VCaP (cell line): ENCODE results near the gene TMTC2.
"Not testable (repeated sequence)": the region's sequence is repeated elsewhere in the genome, so short reads cannot be mapped to it uniquely, and the experiment has no call there.

ENCODE experiments used
- H3K27ac ChIP-seq: fragments of 450-650 bp; 2 replicates; pipeline ENCODE4 v1.5.1; 2017
- TF ChIP-seq, protein P1 (sequence below): fragments of 450-650 bp; conservative IDR thresholded peaks from 2 replicates; pipeline ENCODE4 v1.5.1; 2017; ENCODE audit warnings: mild to moderate bottlenecking, moderate library complexity

The TMTC2 gene

DNA sequence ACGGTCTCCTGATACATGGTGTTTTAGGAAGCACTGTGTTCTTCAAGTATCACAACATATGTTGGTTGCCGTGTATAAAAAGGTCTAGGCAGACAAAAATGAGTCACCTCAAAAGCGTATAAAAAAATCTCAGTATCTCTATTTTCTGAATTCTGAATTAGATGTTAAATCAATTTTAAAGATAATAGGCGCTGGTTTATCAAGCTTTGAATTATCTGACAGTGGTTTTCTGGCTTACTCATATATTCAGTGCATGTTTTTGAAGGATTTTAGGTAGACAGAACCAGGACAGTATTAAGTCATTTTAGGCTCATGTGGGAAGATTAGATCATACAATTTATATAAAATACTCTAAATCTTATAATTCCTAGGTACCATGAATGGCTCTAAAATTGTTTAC is 110.8 kb downstream of the TMTC2 start:
- H3K27ac ChIP-seq = no peak overlapping the region
- TF ChIP-seq, protein P1, sequence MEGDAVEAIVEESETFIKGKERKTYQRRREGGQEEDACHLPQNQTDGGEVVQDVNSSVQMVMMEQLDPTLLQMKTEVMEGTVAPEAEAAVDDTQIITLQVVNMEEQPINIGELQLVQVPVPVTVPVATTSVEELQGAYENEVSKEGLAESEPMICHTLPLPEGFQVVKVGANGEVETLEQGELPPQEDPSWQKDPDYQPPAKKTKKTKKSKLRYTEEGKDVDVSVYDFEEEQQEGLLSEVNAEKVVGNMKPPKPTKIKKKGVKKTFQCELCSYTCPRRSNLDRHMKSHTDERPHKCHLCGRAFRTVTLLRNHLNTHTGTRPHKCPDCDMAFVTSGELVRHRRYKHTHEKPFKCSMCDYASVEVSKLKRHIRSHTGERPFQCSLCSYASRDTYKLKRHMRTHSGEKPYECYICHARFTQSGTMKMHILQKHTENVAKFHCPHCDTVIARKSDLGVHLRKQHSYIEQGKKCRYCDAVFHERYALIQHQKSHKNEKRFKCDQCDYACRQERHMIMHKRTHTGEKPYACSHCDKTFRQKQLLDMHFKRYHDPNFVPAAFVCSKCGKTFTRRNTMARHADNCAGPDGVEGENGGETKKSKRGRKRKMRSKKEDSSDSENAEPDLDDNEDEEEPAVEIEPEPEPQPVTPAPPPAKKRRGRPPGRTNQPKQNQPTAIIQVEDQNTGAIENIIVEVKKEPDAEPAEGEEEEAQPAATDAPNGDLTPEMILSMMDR = no peak

DNA sequence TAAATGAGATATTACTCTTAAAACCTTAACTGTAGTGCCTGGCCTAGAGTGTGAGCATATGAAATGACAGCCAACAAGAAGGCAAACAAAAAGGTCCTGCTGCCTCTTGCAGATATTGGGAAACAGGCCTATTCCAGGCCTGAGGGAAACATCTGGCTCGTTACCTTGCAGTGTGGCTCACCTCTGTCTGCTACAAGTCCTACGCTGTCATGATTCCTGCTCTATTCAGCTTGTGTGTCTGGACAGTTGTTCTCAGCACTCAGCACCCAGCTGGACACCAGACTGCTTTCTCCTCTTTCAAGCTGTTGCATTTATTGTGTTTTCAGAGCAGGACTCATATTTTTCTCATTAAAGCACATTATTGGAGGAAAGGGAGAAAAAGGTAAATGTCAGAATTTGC is 113.5 kb downstream of the TMTC2 start:
- no peak overlapping the region for H3K27ac ChIP-seq
- TF ChIP-seq, protein P1 = no peak

DNA sequence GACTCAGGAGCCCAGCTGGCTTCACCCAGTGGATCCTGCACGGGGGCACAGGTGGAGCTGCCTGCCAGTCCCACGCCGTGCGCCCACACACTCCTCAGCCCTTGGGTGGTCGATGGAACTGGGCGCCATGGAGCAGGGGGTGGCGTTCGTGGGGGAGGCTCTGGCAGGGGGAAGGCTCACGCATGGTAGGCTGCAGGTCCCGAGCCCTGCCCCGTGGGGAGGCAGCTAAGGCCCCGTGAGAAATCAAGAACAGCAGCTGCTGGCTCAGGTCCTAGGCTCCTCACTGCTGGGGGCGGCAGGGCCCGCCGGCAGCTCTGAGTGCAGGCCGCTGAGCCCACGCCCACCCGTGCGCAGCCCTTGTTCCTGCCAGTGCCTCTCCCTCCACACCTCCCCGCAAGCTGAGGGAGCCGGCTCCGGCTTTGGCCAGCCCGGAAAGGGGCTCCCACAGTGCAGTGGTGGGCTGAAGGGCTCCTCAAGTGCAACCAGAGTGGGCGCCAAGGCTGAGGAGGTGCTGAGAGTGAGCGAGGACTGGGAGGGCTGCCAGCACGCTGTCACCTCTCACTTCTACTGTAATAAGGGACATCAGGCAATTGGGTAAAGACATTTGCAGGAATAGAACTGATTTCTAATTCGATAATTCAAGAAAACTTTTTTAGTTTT is 115.4 kb downstream of the TMTC2 start:
- H3K27ac ChIP-seq = no peak overlapping the region
- TF ChIP-seq, protein P1 = no peak

DNA sequence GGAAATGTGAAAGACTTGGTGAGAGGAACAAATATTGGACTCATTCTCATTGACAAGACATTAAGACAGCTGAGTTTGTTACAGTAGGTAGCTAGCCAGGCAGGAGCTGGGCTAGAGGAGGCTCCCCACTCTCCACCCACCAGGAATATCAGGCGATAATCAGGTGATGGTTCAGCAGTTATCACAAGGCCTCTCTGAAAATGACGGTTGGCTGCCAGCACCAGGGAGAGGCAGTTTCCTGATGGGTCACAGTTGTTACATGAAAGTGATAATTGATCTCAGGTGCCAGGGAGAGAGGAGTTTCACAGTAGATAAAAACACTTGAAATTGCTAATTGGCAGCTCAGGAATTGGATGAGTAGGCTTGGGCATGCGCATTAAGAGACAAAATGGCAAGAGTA is 116.5 kb downstream of the TMTC2 start:
- TF ChIP-seq, protein P1 = no peak
- H3K27ac ChIP-seq = no peak overlapping the region

DNA sequence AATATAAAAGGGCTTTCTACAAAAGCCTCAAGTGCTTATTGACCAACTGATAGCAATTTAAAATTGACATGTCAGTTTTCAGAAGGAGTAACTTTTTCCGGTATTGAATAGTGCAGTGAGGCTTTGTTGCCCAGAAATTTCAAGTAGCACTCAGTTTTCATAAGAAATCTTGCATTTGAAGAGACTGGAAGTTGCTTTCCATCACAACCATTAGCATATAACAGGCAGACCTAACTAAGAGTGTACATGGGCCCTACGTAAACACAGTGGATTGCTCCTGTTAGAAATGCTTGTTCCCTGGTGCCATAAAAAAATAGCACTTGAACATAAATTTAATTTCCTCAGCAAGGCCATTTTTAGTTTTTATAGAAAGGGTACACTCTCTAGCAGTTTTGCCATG is 117.9 kb downstream of the TMTC2 start:
- H3K27ac ChIP-seq = no peak overlapping the region
- TF ChIP-seq, protein P1 = no peak

DNA sequence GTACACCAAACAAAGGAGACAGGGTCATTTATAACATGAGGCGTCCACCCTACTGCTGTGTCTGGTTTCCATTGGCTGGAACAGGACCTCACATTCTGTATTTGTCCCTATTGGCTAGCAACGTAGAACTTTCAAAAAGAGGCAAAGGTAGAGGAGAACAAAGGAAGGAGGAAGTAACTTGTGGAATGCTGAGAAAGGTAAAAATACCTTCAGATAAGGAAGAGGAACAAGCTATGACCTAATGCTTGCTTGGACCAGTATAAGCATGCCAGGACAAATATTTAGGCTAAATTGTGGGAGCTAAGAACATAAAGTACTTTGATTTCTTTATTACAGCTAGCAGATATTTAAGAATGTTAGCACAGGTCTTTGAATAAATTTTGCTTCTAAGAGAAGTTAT is 118.3 kb downstream of the TMTC2 start:
- not testable (repeated sequence) for H3K27ac ChIP-seq

DNA sequence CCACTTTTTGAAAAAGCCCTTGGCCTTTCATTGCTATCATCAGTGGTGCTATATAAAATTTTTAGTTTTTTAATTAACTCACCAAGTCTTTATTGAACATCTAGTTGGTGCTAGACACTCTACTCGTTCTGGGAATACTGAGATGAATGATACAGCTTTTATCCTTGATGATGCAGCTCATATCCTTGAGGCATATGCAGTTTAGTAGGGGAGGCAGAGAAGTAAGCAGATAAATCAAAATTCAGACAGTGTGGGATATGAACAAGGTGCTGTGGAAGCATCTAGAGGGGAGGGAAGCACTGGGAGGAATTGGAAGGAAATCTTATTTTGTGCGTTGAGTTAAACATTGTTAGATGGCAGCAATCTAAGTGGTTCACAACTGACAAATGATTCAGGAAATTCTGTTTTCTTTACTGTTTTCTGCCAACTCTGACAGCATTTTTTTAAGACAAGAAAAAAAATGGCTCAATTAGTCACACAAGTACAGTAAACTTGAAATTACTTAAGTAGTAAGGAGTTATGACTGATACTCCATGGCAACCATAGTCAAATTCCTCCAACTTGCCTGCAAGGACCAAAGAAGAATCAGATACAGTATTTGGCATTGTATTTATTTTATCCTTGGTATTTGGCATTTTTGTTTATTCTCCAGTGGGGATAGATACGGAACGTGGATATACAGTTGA is 119.2 kb downstream of the TMTC2 start:
- TF ChIP-seq, protein P1 = no peak
- H3K27ac ChIP-seq = no peak overlapping the region

DNA sequence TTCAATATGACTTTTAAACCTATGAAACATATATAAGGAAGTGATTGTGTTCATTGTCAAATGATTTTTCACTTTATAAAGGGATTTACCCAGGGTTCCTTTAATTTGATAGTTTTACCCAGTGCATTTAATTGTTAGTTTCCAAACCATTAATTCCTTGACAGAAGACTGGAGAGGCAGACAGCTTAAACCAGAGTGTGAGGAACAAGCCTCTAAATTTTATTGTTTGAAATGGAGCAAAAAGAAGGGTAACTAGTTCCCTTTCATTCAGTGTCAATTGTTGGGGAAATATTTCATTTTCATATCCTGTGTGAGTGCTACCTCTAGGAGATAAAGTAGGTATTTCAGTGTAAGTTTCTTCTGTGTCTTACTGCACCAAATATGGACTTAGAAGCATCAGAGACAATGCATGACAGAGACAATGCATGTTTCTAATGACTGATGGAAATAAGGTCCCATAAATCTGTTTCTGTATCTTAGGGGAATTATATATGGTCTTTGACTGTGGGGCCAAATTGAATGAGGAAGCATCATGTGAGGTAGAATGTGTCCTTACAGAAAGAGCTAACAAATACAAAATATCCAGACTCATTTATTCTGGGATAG is 120.5 kb downstream of the TMTC2 start:
- no peak overlapping the region for H3K27ac ChIP-seq
- TF ChIP-seq, protein P1 = no peak
